Skin of body (tissue), 2 donors: ENCODE measurements around the gene HTR2A. TPM values are rescaled to one million over a fixed set of nuclear protein-coding genes. Genes with fewer than 3 reads are reported as not detected.

Experiments used
- DNase-seq: peaks from one replicate; lab custom pipeline; 2025; lab: John Stamatoyannopoulos, UW
- total RNA-seq: library from RNA; depleted of rRNA; stranded (reverse); fragments of >200 nt; gene quantifications from one replicate; pipeline ENCODE4 v1.2.3, GENCODE V29; 2014

Gene HTR2A
- total RNA-seq, 1 donor from 2014 or later = 0.69 TPM

DNA sequence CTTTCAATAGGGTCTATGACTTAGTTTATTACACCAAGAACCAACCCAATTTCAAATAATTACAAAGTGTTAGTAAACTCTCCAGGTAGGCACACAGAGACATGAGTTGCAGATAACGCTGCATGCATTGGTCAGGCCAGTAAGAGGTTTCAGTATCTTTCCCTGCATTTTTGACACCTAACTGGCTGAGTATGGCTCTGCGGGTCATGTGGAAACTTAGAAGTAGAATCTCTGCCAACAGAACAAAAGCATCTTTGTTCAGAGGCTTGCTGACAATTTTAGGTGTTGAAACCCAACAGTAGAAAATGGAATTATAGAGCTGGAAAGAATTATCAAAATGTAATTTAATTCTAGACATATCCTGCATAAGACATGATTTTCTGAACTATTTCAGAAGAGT is 25.3 kb downstream of the HTR2A start:
- DNase-seq = no peak

DNA sequence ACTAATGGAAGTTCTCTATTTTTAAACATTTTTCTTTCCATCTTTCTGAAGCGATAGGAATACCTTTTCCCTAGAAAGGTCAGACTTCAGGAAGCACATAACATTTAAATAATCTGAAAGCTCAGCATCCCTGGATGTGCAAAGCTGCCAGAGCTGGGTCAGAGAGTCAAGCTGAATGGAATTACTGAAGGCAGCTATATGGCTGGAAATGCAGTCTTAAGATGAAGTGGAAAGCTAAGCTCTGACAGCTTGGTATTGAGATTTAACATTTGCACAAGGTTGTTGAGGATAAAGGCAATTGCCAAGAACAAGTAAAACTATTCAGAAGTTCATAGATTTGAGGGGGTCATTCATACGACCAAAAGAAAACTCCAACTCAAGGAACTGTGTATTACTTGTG is 28.8 kb downstream of the HTR2A start:
- no peak for DNase-seq

DNA sequence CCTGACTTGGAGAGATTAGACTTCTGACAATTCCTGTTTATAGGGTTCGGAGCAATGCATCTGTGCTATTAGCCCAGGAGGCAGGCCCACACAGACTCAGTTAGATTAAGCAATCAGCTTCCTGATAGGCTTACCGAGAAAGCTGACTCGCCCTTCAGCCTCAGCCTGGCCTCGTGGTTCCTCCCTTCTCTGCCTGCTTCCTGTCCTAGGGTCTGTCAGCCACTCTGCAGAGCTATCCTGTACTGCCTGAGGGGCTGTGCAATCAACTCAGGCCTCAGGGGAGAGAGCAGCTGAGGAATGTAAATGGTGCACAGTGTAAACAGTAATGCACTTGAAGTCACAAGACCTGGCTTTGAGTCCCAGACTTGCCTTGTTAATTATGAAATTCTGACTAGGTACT is 30.7 kb downstream of the HTR2A start:
- no peak for DNase-seq

DNA sequence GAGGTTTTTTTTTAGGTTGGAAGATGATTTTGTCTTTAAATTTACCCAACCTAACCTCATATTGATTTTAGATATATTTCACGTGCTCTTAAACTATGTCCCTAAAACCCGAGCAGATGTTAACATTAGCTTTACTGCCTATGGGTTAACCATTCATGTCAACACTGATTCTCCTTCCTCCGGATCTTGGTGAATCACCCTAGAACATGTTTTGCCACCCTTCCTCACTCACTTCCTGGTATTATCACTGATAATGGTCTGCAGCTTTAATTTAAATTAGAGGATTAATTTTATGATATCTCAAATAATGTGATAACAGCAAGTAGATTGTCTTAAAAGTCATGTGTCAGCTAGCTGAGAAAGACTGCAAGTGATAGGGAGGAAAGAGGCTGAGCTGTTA is 31.9 kb downstream of the HTR2A start:
- no peak for DNase-seq

DNA sequence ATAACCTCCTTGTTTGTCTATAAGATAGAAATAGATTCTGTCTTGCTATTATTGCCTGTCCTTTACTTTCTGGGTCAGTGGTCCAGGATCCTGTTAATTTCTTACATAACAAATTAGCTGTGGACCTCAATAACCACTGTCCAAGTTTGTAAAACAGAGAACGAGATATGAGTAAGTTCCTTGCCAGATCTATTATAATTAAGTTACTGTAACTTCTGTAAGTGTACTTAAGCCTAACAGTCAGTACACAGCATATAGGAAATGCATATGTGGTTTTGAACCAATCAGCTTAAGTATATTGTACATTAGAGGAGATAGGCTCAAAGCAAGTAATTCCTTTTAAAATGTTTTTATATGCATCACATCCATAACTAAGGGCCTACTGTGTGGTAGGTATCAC is 34.9 kb downstream of the HTR2A start:
- no peak for DNase-seq

DNA sequence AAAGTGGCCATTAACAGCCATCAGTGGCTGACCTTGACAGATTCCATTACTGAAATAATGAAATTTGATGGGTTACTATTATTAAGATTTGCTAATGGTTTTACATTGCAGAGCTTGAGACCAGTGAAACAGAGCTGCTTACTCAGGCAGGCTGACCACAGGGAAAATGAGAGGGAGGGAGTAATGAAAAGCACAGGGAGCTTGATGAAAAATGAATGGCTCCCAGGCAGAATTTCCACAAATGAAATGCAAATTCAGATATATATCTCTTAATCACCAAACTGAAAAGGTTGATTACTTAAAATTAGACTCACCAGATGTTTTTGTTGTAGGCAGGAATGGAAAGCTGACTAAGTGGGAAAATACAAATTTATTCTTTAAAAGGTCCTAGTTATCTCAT is 36.1 kb downstream of the HTR2A start:
- DNase-seq = no peak

DNA sequence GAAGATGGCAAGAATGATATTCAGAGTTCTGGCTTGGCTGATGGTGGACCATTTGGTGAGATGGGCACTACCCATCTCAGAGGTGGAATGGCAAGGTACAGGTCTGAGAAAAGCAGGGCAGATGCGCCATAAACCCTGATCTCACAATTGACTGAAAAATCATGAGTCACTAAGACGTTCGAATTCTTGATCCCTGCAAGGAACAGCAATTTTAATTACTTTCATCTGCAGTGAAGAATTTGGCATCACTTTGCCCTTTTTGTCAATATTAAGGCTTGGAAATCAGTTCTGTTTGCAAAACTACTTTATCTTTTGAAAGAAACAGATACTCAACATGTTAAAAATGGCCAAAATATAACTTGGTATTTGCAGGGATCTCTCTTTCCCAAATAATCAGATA is 38.1 kb downstream of the HTR2A start:
- DNase-seq = no peak

DNA sequence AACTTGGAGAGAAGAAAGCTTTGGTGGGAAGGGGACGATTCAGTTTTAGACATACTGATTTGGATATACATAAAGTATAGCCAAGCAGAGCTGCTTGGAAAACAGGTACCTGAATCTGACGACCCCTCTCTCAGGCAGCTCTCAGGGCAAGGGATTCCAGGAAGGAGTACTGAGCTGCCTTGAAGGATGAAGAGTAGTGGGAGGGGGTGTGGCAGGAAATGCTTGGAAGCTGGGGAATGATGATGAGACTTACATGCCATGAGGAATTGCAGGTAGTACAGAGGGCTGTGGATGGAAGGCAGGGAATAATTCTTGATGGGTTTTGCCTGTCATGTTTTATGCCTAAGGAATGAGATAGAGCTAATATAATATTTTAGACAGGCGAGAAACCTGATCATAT is 38.7 kb downstream of the HTR2A start:
- DNase-seq = no peak

DNA sequence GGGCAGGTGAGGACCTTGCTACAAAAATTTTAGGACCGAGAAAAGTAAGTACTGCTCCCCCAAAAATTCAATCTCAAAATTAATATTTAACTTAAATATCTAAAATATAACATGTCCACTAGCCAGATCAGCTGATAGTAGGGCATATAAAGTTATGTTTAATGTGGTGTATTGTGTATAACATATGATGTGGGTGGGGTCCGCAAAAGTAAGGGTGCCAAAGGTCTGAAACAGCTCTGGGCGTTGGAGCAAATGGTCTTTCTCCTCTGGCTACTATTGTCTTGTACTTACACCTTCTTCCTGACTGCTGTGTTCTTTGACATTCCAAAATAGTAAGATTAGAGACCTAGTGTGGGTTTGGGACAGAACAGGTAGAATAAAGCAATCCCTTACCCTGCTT is 41.2 kb downstream of the HTR2A start:
- DNase-seq = no peak

DNA sequence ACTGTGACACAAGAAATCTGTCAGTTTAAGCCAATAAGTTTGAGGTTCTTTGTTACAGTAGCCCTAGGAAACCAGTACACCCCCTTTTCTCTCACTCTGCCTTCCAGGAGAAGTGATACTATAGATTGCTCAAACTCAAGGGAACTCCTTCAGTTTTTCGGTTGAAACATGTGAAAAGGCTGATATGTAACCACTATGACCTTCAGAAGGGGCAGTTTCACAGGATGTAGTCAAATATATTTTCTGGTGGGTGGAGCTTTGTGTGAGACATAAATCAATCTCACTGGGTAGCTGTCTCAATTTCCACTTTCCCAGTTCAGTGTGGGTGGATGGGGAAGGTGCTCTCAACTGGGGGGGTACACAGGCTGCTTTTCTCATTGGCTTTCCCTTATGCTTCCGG is 41.7 kb downstream of the HTR2A start:
- DNase-seq = no peak

DNA sequence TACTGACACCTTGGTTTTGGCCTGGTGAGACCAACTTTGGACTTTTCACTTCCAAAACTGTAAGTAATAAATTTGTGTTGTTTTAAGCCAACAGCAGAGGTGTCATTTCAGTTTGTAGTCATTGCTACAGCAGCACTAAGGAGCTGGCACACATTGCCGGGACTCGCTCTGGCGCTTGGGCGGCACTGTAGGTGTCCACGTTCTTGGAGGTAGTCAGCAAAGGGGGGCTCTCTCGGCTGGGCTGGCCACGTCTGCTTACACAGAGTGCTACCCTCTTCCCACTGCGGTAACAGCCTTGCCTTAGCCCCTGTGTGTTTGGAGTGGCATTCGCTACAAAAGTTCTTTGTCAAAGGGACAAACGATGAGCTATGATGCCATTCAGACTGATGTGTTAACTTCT is 44.7 kb downstream of the HTR2A start:
- DNase-seq = no peak

DNA sequence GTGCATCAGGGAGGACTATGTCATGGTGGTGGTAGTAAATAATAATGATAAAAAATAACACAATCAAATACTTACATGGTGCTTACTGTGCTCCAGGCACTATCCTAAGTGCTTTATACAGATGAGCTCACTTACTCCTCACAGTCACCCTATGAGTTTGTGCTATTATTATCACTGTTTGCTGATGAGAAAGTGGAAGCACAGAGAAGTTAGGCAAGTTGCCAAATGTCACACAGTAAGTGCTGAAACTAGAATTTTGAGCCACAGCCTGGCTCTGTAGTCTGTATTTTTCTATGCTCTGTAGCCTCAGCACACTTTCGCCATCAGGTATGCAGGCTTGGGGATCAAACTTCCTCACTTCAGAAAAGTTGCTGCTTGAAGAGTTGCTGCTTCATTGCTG is 46.6 kb downstream of the HTR2A start:
- no peak for DNase-seq

DNA sequence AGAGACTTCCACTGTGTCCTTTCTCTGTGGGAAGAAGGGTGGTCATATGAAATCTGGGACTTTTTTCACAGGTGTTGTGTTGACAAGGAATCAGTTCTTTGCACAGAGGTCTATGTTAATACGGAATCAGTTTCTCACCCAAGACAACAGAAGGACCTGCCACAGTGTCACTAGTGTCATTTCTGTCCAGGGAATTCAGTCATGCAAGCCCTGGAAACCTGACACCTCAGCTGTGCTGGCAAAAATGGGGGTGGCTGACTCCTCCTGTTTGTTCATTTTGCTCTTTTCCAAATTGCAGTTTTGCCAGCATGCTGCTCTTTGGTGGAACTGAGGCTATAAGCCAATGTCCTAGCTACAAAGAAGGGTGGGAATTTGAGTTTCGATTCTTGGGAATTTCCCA is 50.1 kb downstream of the HTR2A start:
- no peak for DNase-seq

DNA sequence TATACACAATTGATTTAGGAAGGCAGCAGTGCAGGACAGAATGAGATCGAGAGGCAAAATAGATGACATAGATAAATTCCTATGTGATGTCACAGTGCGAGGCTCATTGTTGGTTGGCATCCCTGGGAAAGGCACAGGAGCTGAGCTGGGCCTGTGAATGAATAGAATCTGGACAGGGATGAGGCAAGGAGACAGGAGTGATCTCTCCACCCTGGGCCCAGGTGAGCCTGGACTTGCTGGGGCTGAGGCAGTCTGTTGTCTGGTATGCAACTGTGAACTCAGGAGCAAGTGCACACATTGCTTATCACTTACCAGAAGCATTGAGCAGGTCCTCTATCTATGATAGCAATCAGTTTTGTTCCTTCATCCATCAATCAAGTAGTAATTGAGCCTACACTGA is 51.7 kb downstream of the HTR2A start:
- no peak for DNase-seq

DNA sequence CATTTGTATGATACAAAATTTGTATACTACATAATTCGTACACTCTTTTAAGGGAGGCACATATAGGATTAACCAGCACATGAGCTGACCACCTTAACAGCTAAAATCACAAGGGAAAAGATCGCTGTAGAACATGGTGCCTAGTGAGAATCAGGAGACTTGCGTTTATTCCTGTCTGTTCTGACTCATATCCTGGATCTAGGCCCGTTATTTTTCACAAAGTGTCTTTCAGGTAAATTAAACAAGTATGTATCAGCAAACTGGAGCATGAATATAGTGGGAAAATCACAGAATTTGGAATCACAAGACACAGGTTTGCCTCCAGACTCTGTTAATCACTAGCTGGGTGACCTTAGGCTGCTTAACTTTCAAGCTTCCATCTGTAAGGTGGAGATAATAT is 52.4 kb downstream of the HTR2A start:
- DNase-seq = no peak

DNA sequence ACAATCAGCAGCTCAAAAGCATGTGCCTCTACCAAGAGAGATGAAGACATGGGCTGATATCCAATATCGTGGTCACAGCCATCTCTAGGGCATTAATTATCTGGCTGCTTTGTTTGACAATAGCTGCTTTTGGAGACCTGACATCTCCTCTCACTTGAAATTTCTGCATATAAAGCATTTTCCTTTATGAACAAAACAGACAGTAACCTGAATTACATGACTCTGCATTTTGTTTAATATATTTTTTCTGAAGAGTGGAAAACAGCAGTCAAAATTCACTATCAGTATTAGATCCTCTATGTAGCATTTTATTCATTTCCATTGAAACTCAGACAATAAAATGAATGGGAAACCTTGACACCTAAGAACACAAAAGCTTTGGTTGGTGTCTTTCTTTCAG is 57.5 kb downstream of the HTR2A start:
- no peak for DNase-seq

DNA sequence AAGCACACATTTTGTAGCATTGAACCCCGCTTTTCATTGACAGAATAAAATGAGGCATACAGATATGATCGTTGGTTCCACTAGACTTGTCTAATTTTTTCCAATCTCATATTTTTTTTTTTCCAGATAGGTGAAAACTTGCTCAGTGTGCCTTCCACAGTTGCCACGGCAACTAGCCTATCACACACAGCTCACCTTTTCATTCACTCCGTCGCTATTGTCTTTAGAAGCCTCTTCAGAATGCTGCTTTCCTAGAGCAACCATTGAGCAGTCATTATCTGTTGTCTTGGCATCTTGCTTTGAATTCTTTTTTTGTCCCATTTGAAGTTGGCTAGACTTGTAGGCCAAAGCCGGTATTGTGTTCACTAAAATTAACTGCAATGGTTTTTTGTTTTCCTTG is 62.2 kb downstream of the HTR2A start:
- no peak for DNase-seq

DNA sequence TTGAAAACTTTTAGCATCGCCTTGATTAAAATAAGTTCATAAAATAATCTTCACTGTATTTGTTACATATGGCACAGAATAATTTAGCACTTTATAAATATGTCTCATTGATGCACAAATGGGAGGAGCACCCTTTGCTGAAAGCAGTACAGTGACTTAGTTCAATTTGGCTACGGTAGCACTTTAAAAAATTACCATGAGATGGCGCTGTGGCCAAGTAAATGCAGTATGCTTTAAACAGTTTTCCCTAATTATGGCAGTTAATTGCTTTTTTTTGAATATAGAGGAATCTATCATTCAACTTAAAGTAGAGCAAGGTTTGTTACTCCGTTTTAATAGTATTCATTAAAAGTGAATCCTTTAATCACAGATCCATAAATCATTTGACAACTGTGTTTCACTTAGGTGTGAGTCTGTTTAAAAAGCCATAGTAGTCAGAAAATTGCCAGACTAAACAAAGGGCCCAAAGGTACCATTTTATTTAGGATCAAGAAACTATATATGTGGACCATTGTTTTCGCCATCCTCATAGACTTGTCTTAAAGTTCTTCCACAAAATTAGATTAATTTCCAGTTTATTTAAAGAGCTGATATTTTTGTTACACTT is 65.2 kb downstream of the HTR2A start:
- peak; percentile 41 for DNase-seq

DNA sequence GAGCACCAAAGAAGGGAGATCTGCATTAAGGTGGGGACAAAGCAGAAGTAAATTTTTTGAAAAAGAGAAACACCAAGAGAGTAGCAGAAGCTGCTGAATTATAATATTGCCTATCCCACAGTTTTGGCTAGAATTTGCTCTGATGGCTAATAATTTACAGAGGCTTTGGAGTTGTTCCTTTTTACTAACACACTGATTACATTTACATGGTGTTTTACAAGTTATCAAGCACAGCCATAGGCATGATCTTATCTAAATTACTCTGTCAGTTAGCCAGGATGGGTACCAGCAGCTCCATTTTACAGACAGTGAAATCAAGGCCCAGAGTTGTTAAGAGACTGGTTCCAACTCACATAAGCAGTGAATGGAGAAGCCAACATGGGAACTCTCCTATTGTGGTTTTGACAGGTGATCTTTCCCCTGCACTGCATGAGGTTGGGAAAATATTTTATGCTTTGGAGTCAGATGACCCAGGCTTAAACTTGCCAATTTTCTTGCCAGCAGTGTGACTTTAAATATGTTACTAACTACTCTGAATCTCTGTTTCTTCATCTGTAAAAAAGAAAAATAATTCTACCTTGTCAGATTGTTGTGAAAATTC is 66.3 kb downstream of the HTR2A start:
- DNase-seq = no peak

DNA sequence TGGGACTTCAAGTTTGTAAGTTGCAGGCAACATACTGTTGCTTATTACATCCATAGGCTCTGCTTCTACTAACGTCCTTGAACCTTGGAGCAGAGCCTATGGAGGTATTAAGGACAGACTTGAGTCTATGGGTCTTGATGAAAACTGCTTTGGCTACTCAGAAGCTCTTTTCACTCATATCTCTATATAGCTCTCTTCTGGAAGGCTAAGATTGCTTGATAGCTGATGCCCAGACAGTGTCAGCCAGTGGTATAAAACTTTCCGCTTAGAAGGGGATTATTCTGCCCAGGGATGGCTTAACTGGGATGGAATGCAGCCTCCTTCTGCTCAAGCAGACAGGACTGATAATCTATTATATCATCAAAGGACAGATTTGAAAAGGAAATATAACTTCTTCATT is 74.3 kb downstream of the HTR2A start:
- no peak for DNase-seq

DNA sequence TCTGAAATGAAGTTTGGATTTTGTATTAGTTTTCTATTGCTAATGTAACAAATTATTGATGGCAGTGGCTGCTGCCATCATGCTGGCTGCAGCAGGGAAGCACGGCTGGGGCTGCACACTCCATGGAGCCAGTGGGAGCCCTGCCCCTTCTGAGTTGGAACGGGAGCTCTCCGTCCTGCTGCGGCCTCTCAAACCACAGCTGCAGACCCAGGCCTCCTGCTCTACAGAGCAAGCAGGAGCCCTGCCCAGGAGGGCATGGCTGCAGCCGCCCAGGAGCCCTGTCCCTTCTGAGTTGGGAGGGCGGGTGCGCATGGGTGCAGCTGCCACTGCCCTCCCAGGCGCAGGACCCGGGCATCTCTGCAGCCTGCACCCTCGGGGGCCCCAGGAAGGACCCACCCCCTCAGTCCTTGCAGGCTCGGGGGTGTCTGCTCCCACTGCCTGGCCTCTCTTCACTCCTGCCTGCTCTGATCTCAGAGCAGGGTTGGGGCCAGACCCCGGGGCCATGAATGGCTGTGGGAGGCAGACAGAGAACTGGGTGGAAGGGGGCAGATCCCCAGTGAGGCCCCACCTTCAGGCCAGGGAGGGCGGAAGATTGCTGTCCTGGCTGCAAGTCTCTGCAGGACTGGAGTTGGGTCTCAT is 78.9 kb downstream of the HTR2A start:
- DNase-seq = no peak

DNA sequence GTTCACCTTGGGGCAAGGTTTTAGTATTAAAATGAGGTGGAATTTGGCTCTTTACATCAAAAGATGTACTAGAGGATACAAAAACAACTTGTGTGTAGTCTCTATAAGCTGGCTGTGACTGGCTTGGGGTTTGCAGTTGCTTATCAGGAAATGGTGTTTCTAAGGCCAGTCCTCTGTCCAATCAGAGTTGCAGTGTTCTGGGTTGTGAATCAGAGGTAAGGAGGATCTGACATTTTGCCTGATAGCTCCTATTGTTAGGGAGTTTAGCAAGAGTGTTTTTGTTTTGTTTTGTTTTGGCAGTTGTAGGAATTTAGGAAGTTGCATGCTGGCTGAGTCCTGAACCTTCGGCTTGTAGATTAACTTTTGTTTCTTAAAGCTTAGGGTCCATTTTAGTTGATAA is 79.8 kb downstream of the HTR2A start:
- DNase-seq = no peak

DNA sequence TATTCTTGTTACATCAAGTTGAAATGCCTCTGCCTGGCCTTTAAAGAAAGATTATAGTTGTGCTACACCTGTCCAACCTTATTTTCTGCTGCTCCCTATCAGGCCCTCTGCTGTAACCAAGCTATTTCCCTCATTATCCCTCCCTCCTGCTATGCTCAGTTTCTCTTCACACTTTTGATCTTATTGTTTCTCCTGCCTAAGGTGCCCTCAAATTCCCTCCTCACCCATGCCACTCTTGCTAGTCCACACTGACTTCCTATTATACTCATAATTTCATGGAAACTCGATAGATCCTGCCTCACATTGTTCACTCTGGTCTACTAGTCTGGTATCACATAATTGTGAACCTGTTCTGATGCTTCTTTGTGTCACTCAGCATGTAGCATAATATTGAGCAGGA is 80.5 kb downstream of the HTR2A start:
- no peak for DNase-seq
